GM12878 (cell line): ENCODE data around the gene IRF6. TPM values are rescaled to one million over a fixed set of nuclear protein-coding genes. Genes with fewer than 3 reads are reported as not detected.

Source experiments
- CHD1 ChIP-seq: IDR thresholded peaks from 2 replicates; pipeline ENCODE4 v1.6.1; 2012; ENCODE audit warnings: low read depth, low read length, improper control_type of control experiment
- CTCF ChIP-seq, 3 experiments: IDR thresholded peaks in 2 of 3; conservative IDR thresholded peaks in 1 of 3; 2 replicates each; pipeline ENCODE4 v1.5.1; 2011; ENCODE audit warnings: low read depth in 3 of 3, low read length in 3 of 3, mild to moderate bottlenecking in 3 of 3, control low read depth in 2 of 3, moderate library complexity in 2 of 3, inconsistent platforms in 1 of 3, mixed read lengths in 1 of 3; ENCODE audit not compliant: control insufficient read depth in 2 of 3, insufficient read depth in 1 of 3; ENCODE audit errors: extremely low read depth in 1 of 3
- ELK1 ChIP-seq: IDR thresholded peaks from 2 replicates; pipeline ENCODE4 v1.6.1; 2012; ENCODE audit warnings: low read depth, low read length, improper control_type of control experiment
- EP300 ChIP-seq, 2 experiments: fragments of 150-350 bp in 1 of 2; IDR thresholded peaks; 2 replicates each; pipeline ENCODE4 v1.6.1; 2011 to 2012; ENCODE audit warnings: low read depth in 2 of 2, low read length in 2 of 2, borderline replicate concordance in 1 of 2, improper control_type of control experiment in 1 of 2, inconsistent platforms in 1 of 2; ENCODE audit not compliant: control insufficient read depth in 1 of 2
- FOS ChIP-seq: IDR thresholded peaks from 3 replicates; pipeline ENCODE4 v1.6.1; 2011; ENCODE audit warnings: borderline replicate concordance; ENCODE audit not compliant: insufficient read length; ENCODE audit errors: extremely low read depth
- FOXK2 ChIP-seq: fragments of 450-650 bp; IDR thresholded peaks from 2 replicates; pipeline ENCODE4 v1.6.1; 2017; ENCODE audit warnings: mild to moderate bottlenecking, moderate library complexity
- HDAC2 ChIP-seq: fragments of 200-600 bp; sonication (generic); IDR thresholded peaks from 2 replicates; pipeline ENCODE4 v1.6.1; 2017
- LARP7 ChIP-seq: fragments of 450-650 bp; IDR thresholded peaks from 2 replicates; pipeline ENCODE4 v1.6.1; 2017; ENCODE audit warnings: mild to moderate bottlenecking
- MEF2A ChIP-seq: IDR thresholded peaks from 2 replicates; pipeline ENCODE4 v1.6.1; 2011; ENCODE audit warnings: low read depth, mild to moderate bottlenecking, low read length, moderate library complexity; ENCODE audit not compliant: insufficient read depth
- MTA2 ChIP-seq: fragments of 450-650 bp; IDR thresholded peaks from 2 replicates; pipeline ENCODE4 v1.6.1; 2016; ENCODE audit warnings: low read depth, mild to moderate bottlenecking, moderate library complexity
- MTA3 ChIP-seq: IDR thresholded peaks from 2 replicates; pipeline ENCODE4 v1.6.1; 2012; ENCODE audit warnings: low read length, inconsistent platforms, borderline replicate concordance
- NBN ChIP-seq: fragments of 450-650 bp; IDR thresholded peaks from 2 replicates; pipeline ENCODE4 v1.6.1; 2016
- NFIC ChIP-seq: IDR thresholded peaks from 2 replicates; pipeline ENCODE4 v1.6.1; 2012; ENCODE audit warnings: low read depth, mild to moderate bottlenecking, inconsistent platforms, low read length, moderate library complexity
- NFYB ChIP-seq: IDR thresholded peaks from 2 replicates; pipeline ENCODE4 v1.6.1; 2011; ENCODE audit warnings: low read depth, mild to moderate bottlenecking, low read length, improper control_type of control experiment, moderate library complexity; ENCODE audit not compliant: insufficient read depth
- RAD21 ChIP-seq: IDR thresholded peaks from 2 replicates; pipeline ENCODE4 v1.6.1; 2011; ENCODE audit warnings: mild to moderate bottlenecking, low read depth, low read length, moderate library complexity; ENCODE audit not compliant: insufficient read depth
- RB1 ChIP-seq: fragments of 450-650 bp; formaldehyde crosslinking; IDR thresholded peaks from 2 replicates; pipeline ENCODE4 v1.6.1; 2017; ENCODE audit warnings: mild to moderate bottlenecking, borderline replicate concordance
- REST ChIP-seq: IDR thresholded peaks from 2 replicates; pipeline ENCODE4 v1.6.1; 2012; ENCODE audit warnings: mild to moderate bottlenecking, low read depth, low read length
- SMAD5 ChIP-seq: IDR thresholded peaks from 2 replicates; pipeline ENCODE4 v1.6.1; 2016; ENCODE audit warnings: antibody characterized with exemption, low read depth
- SP1 ChIP-seq: IDR thresholded peaks from one replicate; pipeline ENCODE4 v1.6.1; 2011; ENCODE audit warnings: low read depth, low read length
- SREBF2 ChIP-seq: IDR thresholded peaks from 2 replicates; pipeline ENCODE4 v1.6.1; 2012; ENCODE audit warnings: mild to moderate bottlenecking, low read length
- TCF12 ChIP-seq: IDR thresholded peaks from 2 replicates; pipeline ENCODE4 v1.6.1; 2011; ENCODE audit warnings: low read depth, mild to moderate bottlenecking, low read length
- TCF7 ChIP-seq: IDR thresholded peaks from 2 replicates; pipeline ENCODE4 v1.6.1; 2014; ENCODE audit warnings: antibody characterized with exemption, borderline replicate concordance
- ZNF384 ChIP-seq: IDR thresholded peaks from 2 replicates; pipeline ENCODE4 v1.6.1; 2012; ENCODE audit warnings: low read depth, mild to moderate bottlenecking, low read length, improper control_type of control experiment, borderline replicate concordance
- ZZZ3 ChIP-seq: IDR thresholded peaks from 2 replicates; pipeline ENCODE4 v1.6.1; 2011; ENCODE audit warnings: low read depth; ENCODE audit not compliant: control insufficient read depth, insufficient read length
- polyA plus RNA-seq, 11 experiments: library from polyadenylated mRNA; depleted of rRNA in 4 of 11; unstranded in 6 of 11; stranded (reverse) in 5 of 11; fragments of >200 nt; fragmentation: Nextera tagmentation in 4 of 11; fragmentation: Illumina TruSeq in 1 of 11; extraction: Ambion mirVana in 4 of 11; extraction: Trizol in 1 of 11; gene quantifications; 1 replicate in 1 of 11; 2 replicates in 10 of 11; pipeline versions ENCODE4 v1.2.1 to v1.2.3, GENCODE V29; 2011 to 2016; ENCODE audit warnings: inconsistent platforms in 2 of 11, missing spikeins in 2 of 11, low read depth in 1 of 11
- total RNA-seq, 4 experiments: library from RNA; depleted of rRNA in 3 of 4; stranded (reverse); fragments of >200 nt in 3 of 4; fragmentation: Illumina TruSeq in 1 of 4; extraction: Trizol in 1 of 4; gene quantifications; 2 replicates each; pipeline versions ENCODE4 v1.2.1 to v1.2.3, GENCODE V29; 2013 to 2021

Gene IRF6
- total and polyA plus RNA-seq, 10 of the 15 experiments (the other 5 are each of a cell fraction or from before 2014, with no cell fraction given): 0.04 to 0.50 (median 0.09) TPM; not detected in 1

- TF ChIP-seq RAD21: no peak
- 0 out of 2 replicates have a peak, but pooled peaks have one; percentile 74 for TF ChIP-seq NBN
- 0 out of 2 replicates have a peak, but pooled peaks have one; percentile 25 for TF ChIP-seq LARP7
- no peak for TF ChIP-seq ZNF384
- peak; percentile 75 to 81 (median 80) for TF ChIP-seq CTCF (IDR thresholded peaks at IDR 0.05 in 2 of 3, conservative IDR thresholded peaks at IDR 0.05 in 1 of 3; ENCODE audit: control insufficient read depth in 2 of 3, extremely low read depth in 1 of 3, insufficient read depth in 1 of 3, low read depth in 3 of 3, low read length in 3 of 3)
- TF ChIP-seq FOXK2: peak; percentile 92
- TF ChIP-seq MTA2: peak; percentile 45; the same call in 1 of the 2 replicates
- TF ChIP-seq EP300 (IDR thresholded peaks at IDR 0.05; ENCODE audit: borderline replicate concordance in 1 of 2, control insufficient read depth in 1 of 2, low read depth in 2 of 2, low read length in 2 of 2): 0 out of 4 replicates have a peak, but pooled peaks of 1 of the 2 experiments have one; percentile 16
- TF ChIP-seq ELK1: peak; percentile 86
- TF ChIP-seq RB1: no peak
- TF ChIP-seq MEF2A: 0 out of 2 replicates have a peak, but pooled peaks have one; percentile 26
- peak; percentile 32; the same call in 1 of the 2 replicates for TF ChIP-seq NFIC
- no peak for TF ChIP-seq SREBF2
- TF ChIP-seq MTA3: no peak
- peak; percentile 18 for TF ChIP-seq FOS
- no peak for TF ChIP-seq ZZZ3
- TF ChIP-seq SP1: no peak
- no peak for TF ChIP-seq HDAC2
- TF ChIP-seq TCF12: no peak
- no peak for TF ChIP-seq NFYB
- peak; percentile 40; the same call in 1 of the 2 replicates for TF ChIP-seq TCF7
- no peak for TF ChIP-seq CHD1
- TF ChIP-seq SMAD5: no peak; the same call in 1 of the 2 replicates
- TF ChIP-seq REST: no peak
Measured at GRCh38 chr1:209827384-209828262, 21.7 kb upstream of the IRF6 start, which contains the start of gene UTP25 (continued).
